RWPE1 (cell line): ENCODE data around the gene ZBTB45.

Experiments
- CTCF ChIA-PET: fragments of 350-600 bp; sonication (Branson Sonifier 250); formaldehyde crosslinking; extraction: SDS; loops from one replicate; lab custom pipeline; 2021; lab: Yijun Ruan, JAX
- POLR2A ChIA-PET: fragments of 400-600 bp; formaldehyde crosslinking; extraction: SDS; loops from one replicate; lab custom pipeline; 2020; ENCODE audit warnings: antibody characterized with exemption; ENCODE audit not compliant: low non-redundant PET; lab: Yijun Ruan, JAX
- DNase-seq: peaks from one replicate; pipeline ENCODE4 v3.0.0; 2012; ENCODE audit warnings: low spot score
- H3K27ac ChIP-seq: fragments of 450-650 bp; 2 replicates; pipeline ENCODE4 v1.5.1; 2017
- CTCF ChIP-seq: fragments of 450-650 bp; conservative IDR thresholded peaks from 2 replicates; pipeline ENCODE4 v1.5.1; 2017; ENCODE audit warnings: low read depth, mild to moderate bottlenecking

The ZBTB45 gene

GRCh38 chr19:58466760-58467589 lies 52.6 kb downstream of the ZBTB45 start, which contains the start of gene ZNF324:
Gene ZNF324 (plus strand): TSS chr19:58467080. CDS start chr19:58469186, 2,106 bp downstream.
- peak within 1 kb of the TSS; percentile 72 for H3K27ac ChIP-seq

GRCh38 chr19:58466089-58466759 lies 53.4 kb downstream of the ZBTB45 start:
- peak overlapping the region; percentile 72 for H3K27ac ChIP-seq
- DNase-seq = no peak
- no peak for TF ChIP-seq CTCF
- CTCF ChIA-PET = no interaction called here
- POLR2A ChIA-PET = interaction anchor here (1.0 kb wide), 1 partner anchor 45 kb away, joined by 3 read pairs; the partner anchor contains the start of gene SLC27A5

More at GRCh38 chr19:58466760-58467589, 52.6 kb downstream of the ZBTB45 start, which contains the start of gene ZNF324:
- TF ChIP-seq CTCF = no peak
- DNase-seq = peak; percentile 96
- ChIA-PET POLR2A (no interaction called here), CTCF (interaction anchor here (0.6 kb wide), 1 partner anchor 22 kb away, joined by 3 read pairs; no protein-coding TSS in a partner anchor)
